Measurements from ENCODE around the gene SLC7A14.

The SLC7A14 gene

GRCh38 chr3:170585937-170586310, at the start of gene SLC7A14:
SLC7A14 (minus strand) TSS chr3:170586075; CDS start chr3:170526936, 59,139 bp downstream.
- DNase-seq (ENCODE audit: low read depth in 3 of 3), result no peak

- no peak for DNase-seq (ENCODE audit: low read depth in 3 of 3)
These were observed 49.5 kb upstream of the SLC7A14 start for GRCh38 chr3:170635385-170635735.

GRCh38 chr3:170634663-170635384, 48.9 kb upstream of the SLC7A14 start:
- DNase-seq (ENCODE audit: low read depth in 3 of 3), result no peak

GRCh38 chr3:170633573-170633972, 47.7 kb upstream of the SLC7A14 start:
- no peak for DNase-seq (ENCODE audit: low read depth in 3 of 3)

GRCh38 chr3:170632780-170633179, 46.9 kb upstream of the SLC7A14 start:
- no peak for DNase-seq (ENCODE audit: low read depth in 3 of 3)

- no peak for DNase-seq (ENCODE audit: low read depth in 3 of 3)
These were observed 46.0 kb upstream of the SLC7A14 start for GRCh38 chr3:170631755-170632488.

GRCh38 chr3:170623524-170623923, 37.6 kb upstream of the SLC7A14 start:
- DNase-seq (ENCODE audit: low read depth in 3 of 3), result no peak

GRCh38 chr3:170622369-170623159, 36.7 kb upstream of the SLC7A14 start:
- no peak for DNase-seq (ENCODE audit: low read depth in 3 of 3)

GRCh38 chr3:170621256-170621655, 35.4 kb upstream of the SLC7A14 start:
- DNase-seq (ENCODE audit: low read depth in 3 of 3), result no peak

- DNase-seq (ENCODE audit: low read depth in 3 of 3), result no peak
These were observed 28.5 kb upstream of the SLC7A14 start for GRCh38 chr3:170614214-170614966.

- DNase-seq (ENCODE audit: low read depth in 3 of 3), result no peak
These were observed 25.9 kb upstream of the SLC7A14 start for GRCh38 chr3:170611751-170612150.

- DNase-seq (ENCODE audit: low read depth in 3 of 3), result no peak
These were observed 24.5 kb upstream of the SLC7A14 start for GRCh38 chr3:170610321-170610884.

- DNase-seq (ENCODE audit: low read depth in 3 of 3), result no peak
These were observed 22.6 kb upstream of the SLC7A14 start for GRCh38 chr3:170608475-170608874.

GRCh38 chr3:170606675-170607074, 20.8 kb upstream of the SLC7A14 start:
- no peak for DNase-seq (ENCODE audit: low read depth in 3 of 3)

- DNase-seq (ENCODE audit: low read depth in 3 of 3), result no peak
These were observed 19.6 kb upstream of the SLC7A14 start for GRCh38 chr3:170605490-170605889.

- DNase-seq (ENCODE audit: low read depth in 3 of 3), result no peak
These were observed 18.1 kb upstream of the SLC7A14 start for GRCh38 chr3:170603770-170604510.

GRCh38 chr3:170602556-170602955, 16.7 kb upstream of the SLC7A14 start:
- no peak for DNase-seq (ENCODE audit: low read depth in 3 of 3)

GRCh38 chr3:170600005-170600624, 14.2 kb upstream of the SLC7A14 start:
- DNase-seq (ENCODE audit: low read depth in 3 of 3), result no peak

GRCh38 chr3:170599091-170599490, 13.2 kb upstream of the SLC7A14 start:
- DNase-seq (ENCODE audit: low read depth in 3 of 3), result no peak

GRCh38 chr3:170598091-170598502, 12.2 kb upstream of the SLC7A14 start:
- DNase-seq (ENCODE audit: low read depth in 3 of 3), result no peak

Data from stimulated activated CD4-positive, alpha-beta T cell treated with anti-CD3 and anti-CD28 coated beads, TNF-alpha, amount 100 ng/mL, for 4 hours (primary cell).